T-helper 2 cell treated with Interferon-gamma antibody and Interleukin-4, amounts not matched to agents 5 μg/mL and 100 μg/mL, for 36 hours (primary cell): ENCODE data around the gene FRK.

ENCODE experiments used
- DNase-seq: peaks from one replicate; pipeline ENCODE4 v3.0.0; 2021; ENCODE audit warnings: low spot score
- H3K27ac Mint-ChIP-seq: one replicate; pipeline ENCODE4 v1.8.0; 2021; ENCODE audit warnings: mild to moderate bottlenecking, mixed read lengths
- H3K27me3 Mint-ChIP-seq: one replicate; pipeline ENCODE4 v1.8.0; 2021; ENCODE audit warnings: low read depth, mixed read lengths
- H3K36me3 Mint-ChIP-seq: one replicate; pipeline ENCODE4 v1.8.0; 2021; ENCODE audit warnings: low read depth, mixed read lengths
- H3K4me1 Mint-ChIP-seq: one replicate; pipeline ENCODE4 v1.8.0; 2021; ENCODE audit warnings: low read depth, mixed read lengths
- H3K4me3 Mint-ChIP-seq: one replicate; pipeline ENCODE4 v1.8.0; 2022; ENCODE audit warnings: mild to moderate bottlenecking, moderate library complexity, mixed read lengths
- H3K9me3 Mint-ChIP-seq: one replicate; pipeline ENCODE4 v1.8.0; 2021; ENCODE audit warnings: mixed read lengths

FRK gene

DNA sequence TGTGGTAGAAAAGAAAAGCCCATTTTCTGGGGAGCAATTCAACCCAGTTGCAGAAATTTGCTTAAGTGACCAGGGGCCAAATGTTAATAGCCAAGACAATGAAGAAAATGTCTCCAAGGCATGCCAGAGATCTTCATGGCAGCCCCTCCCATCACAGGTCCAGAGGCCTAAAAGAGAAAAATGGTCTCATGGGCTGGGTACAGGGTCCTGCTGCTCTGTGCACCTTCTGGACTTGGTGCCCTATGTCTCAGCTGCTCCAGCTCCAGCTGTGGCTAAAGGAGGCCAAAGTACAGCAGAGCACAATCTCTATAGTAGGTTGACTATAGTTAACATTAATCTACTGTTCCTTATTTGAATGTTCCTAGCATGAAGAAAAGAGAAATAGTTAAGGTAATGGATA is 44.7 kb downstream of the FRK start:
- Mint-ChIP-seq H3K27me3 (peaks cover 41% of the 10 kb centered on the region), H3K4me1 (peaks cover 6% of the 10 kb centered on the region)

DNA sequence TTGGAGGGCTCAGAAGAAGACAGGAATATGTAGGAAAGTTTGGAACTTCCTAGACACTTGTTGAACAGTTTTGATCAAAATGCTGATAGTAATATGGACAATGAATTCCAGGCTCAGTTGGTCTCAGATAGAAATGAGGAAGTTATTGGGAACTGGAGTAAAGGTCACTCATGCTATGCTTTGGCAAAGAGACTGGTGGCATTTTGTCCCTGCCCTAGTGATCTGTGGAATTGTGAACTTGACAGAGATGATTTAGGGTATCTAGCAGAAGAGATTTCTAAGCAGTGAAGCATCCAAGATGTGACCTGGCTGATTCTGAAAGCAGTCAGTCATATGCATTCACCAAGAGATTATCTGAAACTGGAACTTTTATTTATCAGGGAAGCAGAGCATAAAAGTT is 45.1 kb downstream of the FRK start:
- H3K36me3 Mint-ChIP-seq: no peaks in the 10 kb centered on the region
- no peaks in the 10 kb centered on the region for H3K9me3 Mint-ChIP-seq
- H3K27ac Mint-ChIP-seq: no peak overlapping the region
- H3K4me1 Mint-ChIP-seq: peaks cover 6% of the 10 kb centered on the region
- DNase-seq: no peak
- peaks cover 41% of the 10 kb centered on the region for H3K27me3 Mint-ChIP-seq
- H3K4me3 Mint-ChIP-seq: no peak overlapping the region

More for the DNA sequence above, 44.7 kb downstream of the FRK start:
- H3K36me3 Mint-ChIP-seq: no peaks in the 10 kb centered on the region
- H3K27ac Mint-ChIP-seq: no peak overlapping the region
- no peaks in the 10 kb centered on the region for H3K9me3 Mint-ChIP-seq
- DNase-seq: no peak
- H3K4me3 Mint-ChIP-seq: no peak overlapping the region

DNA sequence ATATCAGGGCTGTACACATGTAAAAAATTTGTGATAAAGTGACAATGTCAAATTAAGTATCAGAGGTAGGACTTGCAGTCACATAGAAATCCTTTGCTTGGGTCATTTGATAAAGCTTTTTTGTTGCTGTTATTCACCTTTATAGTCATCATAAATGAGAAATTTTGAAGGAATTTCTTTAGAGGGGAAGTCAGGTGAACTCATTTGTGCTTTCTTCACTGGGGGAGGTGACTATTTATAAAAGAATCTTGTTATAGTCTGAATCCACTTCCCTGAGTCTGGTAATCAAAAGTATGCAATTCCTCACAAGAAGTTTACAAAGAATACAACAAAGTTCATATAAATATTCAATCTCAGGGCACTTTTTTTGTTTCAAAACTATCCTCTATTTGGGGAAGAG is 47.7 kb downstream of the FRK start:
- no peak overlapping the region for H3K27ac Mint-ChIP-seq
- no peak overlapping the region for H3K4me3 Mint-ChIP-seq
- H3K36me3 Mint-ChIP-seq: no peaks in the 10 kb centered on the region
- H3K4me1 Mint-ChIP-seq: peaks cover 6% of the 10 kb centered on the region
- peaks cover 38% of the 10 kb centered on the region for H3K27me3 Mint-ChIP-seq
- no peaks in the 10 kb centered on the region for H3K9me3 Mint-ChIP-seq
- no peak for DNase-seq

DNA sequence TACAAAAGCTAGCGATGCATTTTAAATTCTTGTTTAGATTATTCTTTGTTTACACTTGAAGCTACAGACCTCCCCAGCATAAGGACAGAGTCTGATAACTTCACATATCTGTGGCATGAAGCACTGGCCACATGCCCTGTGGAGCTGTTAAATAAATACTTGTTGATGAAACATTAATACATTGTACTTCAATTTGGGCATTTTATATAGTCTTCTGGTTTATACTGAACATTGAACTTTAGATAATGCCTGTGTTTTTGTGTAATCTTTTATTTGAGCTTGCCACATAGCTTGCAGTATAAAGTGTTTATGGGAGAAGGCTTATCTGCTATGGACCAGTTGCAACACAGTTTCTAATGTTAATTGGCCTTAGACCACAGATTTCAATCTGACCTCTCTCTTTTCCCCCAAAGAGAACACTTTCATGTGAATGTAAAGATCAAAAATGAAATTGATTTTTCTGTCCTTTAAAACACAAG is 48.2 kb downstream of the FRK start:
- H3K36me3 Mint-ChIP-seq: no peaks in the 10 kb centered on the region
- no peak overlapping the region for H3K27ac Mint-ChIP-seq
- peaks cover 6% of the 10 kb centered on the region for H3K4me1 Mint-ChIP-seq
- DNase-seq: no peak
- no peak overlapping the region for H3K4me3 Mint-ChIP-seq
- no peaks in the 10 kb centered on the region for H3K9me3 Mint-ChIP-seq
- peaks cover 33% of the 10 kb centered on the region for H3K27me3 Mint-ChIP-seq

- Mint-ChIP-seq H3K27ac (no peak overlapping the region), H3K4me3 (no peak overlapping the region), H3K36me3 (no peaks in the 10 kb centered on the region), H3K9me3 (no peaks in the 10 kb centered on the region), H3K27me3 (peaks cover 32% of the 10 kb centered on the region), H3K4me1 (peaks cover 6% of the 10 kb centered on the region)
- peak; percentile 24 for DNase-seq
These were observed 49.2 kb downstream of the FRK start for GRCh38 chr6:116011520-116011919.

- Mint-ChIP-seq H3K36me3 (no peaks in the 10 kb centered on the region), H3K9me3 (no peaks in the 10 kb centered on the region), H3K4me1 (peaks cover 6% of the 10 kb centered on the region), H3K4me3 (no peak overlapping the region), H3K27ac (no peak overlapping the region), H3K27me3 (peaks cover 32% of the 10 kb centered on the region)
- peak; percentile 19 for DNase-seq
These were observed 49.8 kb downstream of the FRK start for GRCh38 chr6:116010790-116011401.

DNA sequence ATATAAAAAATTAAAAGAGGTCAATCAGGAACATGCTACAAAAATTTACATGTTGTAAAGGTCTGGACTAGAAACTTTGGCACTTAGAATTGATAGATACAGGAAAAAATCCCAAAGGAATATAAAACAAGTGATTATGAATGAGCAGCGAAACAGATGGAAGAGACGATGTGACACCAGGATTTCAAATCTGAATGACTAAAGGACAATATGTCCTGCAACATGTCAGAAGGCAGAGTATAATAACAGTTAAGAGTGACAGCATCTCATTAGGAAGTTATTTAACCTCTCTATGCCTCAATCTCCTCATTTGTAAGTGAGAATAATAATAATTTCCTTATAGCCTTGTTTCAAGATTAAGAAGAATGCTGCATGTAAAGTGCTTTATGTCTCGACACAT is 50.3 kb downstream of the FRK start:
- H3K4me3 Mint-ChIP-seq: no peak overlapping the region

DNA sequence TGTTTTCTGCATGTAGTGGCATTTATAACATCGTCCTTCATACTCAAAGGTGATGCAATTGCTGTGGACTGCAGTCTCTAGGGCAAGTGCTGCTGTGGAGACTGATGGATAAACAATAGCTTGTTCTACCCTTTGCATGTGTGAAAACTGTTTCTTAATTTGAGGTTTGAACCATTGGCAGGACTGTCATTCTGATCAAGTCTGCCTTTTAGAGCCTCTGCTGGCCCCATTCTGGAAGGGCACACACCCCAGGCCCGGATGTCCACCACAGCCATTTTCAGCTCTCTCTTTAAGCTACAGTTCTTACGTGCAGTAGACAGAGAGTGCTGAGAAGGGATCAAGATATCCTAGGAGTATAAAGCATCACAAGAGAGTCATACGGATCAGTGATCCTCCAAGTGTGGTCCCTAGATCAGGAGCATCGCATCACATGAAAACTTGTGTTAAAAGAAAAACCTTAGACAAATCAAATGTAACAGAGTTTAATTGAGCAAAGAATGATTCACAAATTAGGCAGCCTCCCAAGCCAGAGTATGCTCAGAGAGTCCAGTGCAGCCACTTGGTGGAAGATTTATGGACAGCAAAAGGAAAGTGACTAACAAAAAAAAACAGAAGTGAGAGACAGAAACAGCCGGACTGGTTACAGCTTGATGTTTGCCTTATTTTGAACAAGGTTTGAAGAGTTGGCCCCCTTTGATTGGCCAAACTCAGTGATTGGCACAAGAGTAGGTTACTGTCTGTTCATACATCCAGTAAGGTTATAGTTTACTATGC is 52.0 kb downstream of the FRK start:
- Mint-ChIP-seq H3K4me3 (no peak overlapping the region), H3K4me1 (peaks cover 8% of the 10 kb centered on the region), H3K27me3 (peaks cover 27% of the 10 kb centered on the region), H3K9me3 (no peaks in the 10 kb centered on the region), H3K36me3 (no peaks in the 10 kb centered on the region), H3K27ac (no peak overlapping the region)
- DNase-seq: no peak

More for the DNA sequence above, 50.3 kb downstream of the FRK start:
- Mint-ChIP-seq H3K36me3 (no peaks in the 10 kb centered on the region), H3K4me1 (peaks cover 6% of the 10 kb centered on the region), H3K27ac (no peak overlapping the region), H3K9me3 (no peaks in the 10 kb centered on the region), H3K27me3 (peaks cover 31% of the 10 kb centered on the region)
- no peak for DNase-seq

DNA sequence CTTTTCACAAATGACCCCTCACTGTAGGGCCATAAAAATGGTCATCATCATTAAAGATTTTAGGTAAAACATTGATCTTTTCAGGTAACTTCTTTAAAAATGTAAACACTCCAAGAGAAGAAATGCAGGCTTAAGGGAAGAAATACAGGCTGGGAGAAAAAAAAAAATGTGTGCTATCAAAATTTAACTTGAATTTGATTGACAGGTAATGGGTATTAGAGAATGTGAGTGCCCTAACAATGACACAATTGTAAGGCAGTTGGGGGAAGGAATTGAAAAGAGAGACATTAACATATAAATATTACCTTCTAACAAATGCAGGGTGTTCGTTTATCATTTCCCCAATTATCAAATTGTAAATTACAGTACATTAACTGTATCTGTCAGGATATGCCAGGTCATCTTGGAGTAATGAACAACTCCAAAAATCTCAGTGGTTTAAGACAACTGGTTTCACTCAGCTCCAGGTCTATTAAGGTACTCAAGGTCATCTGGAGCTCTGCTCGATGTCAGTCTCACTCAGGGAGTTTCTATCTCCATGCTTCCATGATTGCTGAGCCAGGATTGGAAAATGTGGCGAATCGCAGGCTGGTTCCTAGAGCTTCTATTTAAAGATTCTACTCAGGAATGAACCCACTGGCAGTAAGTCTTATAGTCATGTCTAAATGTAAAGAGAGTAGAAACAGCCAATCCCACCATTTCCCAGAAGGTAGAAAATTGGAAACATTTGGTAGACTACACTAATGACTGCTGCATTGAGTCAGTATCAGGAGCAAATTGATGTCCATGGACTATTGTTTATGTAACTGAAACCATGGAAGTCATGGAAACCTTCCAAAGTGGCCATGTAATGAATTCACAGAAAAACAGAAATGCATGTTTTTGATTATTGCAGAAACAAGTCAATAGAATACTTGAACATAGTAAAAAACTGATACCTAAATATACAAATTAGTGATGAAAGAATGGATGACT is 55.6 kb downstream of the FRK start:
- peaks cover 2% of the 10 kb centered on the region for H3K4me1 Mint-ChIP-seq

DNA sequence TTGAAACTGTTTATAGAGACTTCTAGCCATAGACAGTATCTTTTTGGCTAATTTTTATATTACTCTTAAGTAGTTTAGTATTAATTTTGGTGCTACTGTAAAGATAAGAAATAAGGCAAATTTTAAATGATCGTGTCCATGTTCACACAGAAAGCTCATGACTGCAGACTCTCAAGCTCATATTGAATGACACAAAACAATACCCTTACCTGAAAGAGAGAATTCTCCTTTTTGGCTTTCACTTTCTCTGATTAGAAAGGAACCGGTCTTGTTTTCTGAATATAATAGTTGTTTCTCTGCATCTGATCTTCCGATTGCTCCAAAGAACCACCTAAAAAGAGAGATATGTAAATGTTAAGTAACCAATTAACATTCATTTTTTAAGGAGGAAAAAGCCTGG is 57.0 kb downstream of the FRK start:
- Mint-ChIP-seq H3K4me3 (no peak overlapping the region), H3K9me3 (no peaks in the 10 kb centered on the region), H3K4me1 (peaks cover 2% of the 10 kb centered on the region), H3K36me3 (no peaks in the 10 kb centered on the region), H3K27me3 (peaks cover 20% of the 10 kb centered on the region), H3K27ac (no peak overlapping the region)
- DNase-seq: no peak

More for the DNA sequence above, 55.6 kb downstream of the FRK start:
- DNase-seq: no peak
- H3K27ac Mint-ChIP-seq: no peak overlapping the region
- no peaks in the 10 kb centered on the region for H3K9me3 Mint-ChIP-seq
- no peaks in the 10 kb centered on the region for H3K36me3 Mint-ChIP-seq
- H3K27me3 Mint-ChIP-seq: peaks cover 19% of the 10 kb centered on the region
- no peak overlapping the region for H3K4me3 Mint-ChIP-seq

- Mint-ChIP-seq H3K9me3 (no peaks in the 10 kb centered on the region), H3K27ac (no peak overlapping the region), H3K4me1 (peaks cover 2% of the 10 kb centered on the region), H3K27me3 (peaks cover 18% of the 10 kb centered on the region), H3K36me3 (no peaks in the 10 kb centered on the region), H3K4me3 (no peak overlapping the region)
- DNase-seq: no peak
These were observed 57.9 kb downstream of the FRK start for GRCh38 chr6:116002756-116003155.

DNA sequence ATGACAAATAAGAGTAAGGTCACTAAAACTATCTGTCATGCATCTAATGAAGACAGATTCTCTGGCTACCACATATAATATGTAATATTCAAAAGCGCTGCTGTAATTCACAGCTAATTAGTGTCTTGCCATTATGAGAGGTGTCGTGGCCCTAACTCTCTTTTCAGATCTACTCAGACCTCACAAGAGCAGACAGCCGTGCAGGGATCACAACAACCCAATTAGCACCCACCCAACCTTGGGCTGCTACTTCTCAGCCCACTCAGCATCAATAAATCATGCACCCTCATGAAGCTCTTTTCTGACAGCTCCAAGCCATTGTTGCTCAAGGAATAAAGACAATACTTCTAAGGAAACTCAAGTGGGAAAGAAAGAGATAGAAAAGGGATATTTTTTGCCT is 61.5 kb downstream of the FRK start:
- no peak overlapping the region for H3K4me3 Mint-ChIP-seq
- H3K36me3 Mint-ChIP-seq: no peaks in the 10 kb centered on the region
- no peak overlapping the region for H3K27ac Mint-ChIP-seq
- no peak for DNase-seq
- no peaks in the 10 kb centered on the region for H3K9me3 Mint-ChIP-seq
- H3K27me3 Mint-ChIP-seq: peaks cover 11% of the 10 kb centered on the region
- peaks cover 2% of the 10 kb centered on the region for H3K4me1 Mint-ChIP-seq

GRCh38 chr6:115997990-115998585 is 62.6 kb downstream of the FRK start:
- no peak for DNase-seq
- no peaks in the 10 kb centered on the region for H3K9me3 Mint-ChIP-seq
- H3K36me3 Mint-ChIP-seq: no peaks in the 10 kb centered on the region
- peaks cover 7% of the 10 kb centered on the region for H3K27me3 Mint-ChIP-seq
- H3K4me1 Mint-ChIP-seq: no peaks in the 10 kb centered on the region
- no peak overlapping the region for H3K27ac Mint-ChIP-seq
- H3K4me3 Mint-ChIP-seq: no peak overlapping the region
